Measurements from ENCODE around the gene FCN3. TPM values are rescaled to one million over a fixed set of nuclear protein-coding genes. Genes with fewer than 3 reads are reported as not detected.

FCN3 gene
- total RNA-seq, 2 donors from 2014 or later = not detected

GRCh38 chr1:27366113-27366410 is 8.6 kb downstream of the FCN3 start:
- peak overlapping the region; percentile 95 to 96 for H3K4me3 Mint-ChIP-seq
- peak overlapping the region; percentile 68 for H3K27ac Mint-ChIP-seq
- DNase-seq = peak; percentile 89 to 92
- no peaks in the 10 kb centered on the region for H3K36me3 Mint-ChIP-seq (ENCODE audit: insufficient read depth in 2 of 2)
- H3K27me3 Mint-ChIP-seq (ENCODE audit: low read depth) = no peaks in the 10 kb centered on the region
- H3K9me3 Mint-ChIP-seq = no peaks in the 10 kb centered on the region
- peaks cover 34% of the 10 kb centered on the region for H3K4me1 Mint-ChIP-seq (ENCODE audit: low read depth)
- ATAC-seq (replicated peaks in 1 of 2) = peak; percentile 79 to 83

- no peaks in the 10 kb centered on the region for H3K36me3 Mint-ChIP-seq (ENCODE audit: insufficient read depth in 2 of 2)
- H3K27ac Mint-ChIP-seq = peak overlapping the region; percentile 68
- H3K4me1 Mint-ChIP-seq (ENCODE audit: low read depth) = peaks cover 34% of the 10 kb centered on the region
- DNase-seq (peak; percentile 75 to 78), ATAC-seq (replicated peaks in 1 of 2) (peak; percentile 74 to 75)
- peak overlapping the region; percentile 95 to 96 for H3K4me3 Mint-ChIP-seq
- H3K27me3 Mint-ChIP-seq (ENCODE audit: low read depth) = no peaks in the 10 kb centered on the region
- no peaks in the 10 kb centered on the region for H3K9me3 Mint-ChIP-seq
Observed at GRCh38 chr1:27365372-27366112, 9.1 kb downstream of the FCN3 start.

GRCh38 chr1:27364696-27365371 is 9.8 kb downstream of the FCN3 start:
- Mint-ChIP-seq H3K4me1 (ENCODE audit: low read depth) (peaks cover 35% of the 10 kb centered on the region), H3K4me3 (peak overlapping the region; percentile 95 to 96), H3K36me3 (ENCODE audit: insufficient read depth in 2 of 2) (no peaks in the 10 kb centered on the region), H3K27me3 (ENCODE audit: low read depth) (peaks cover 3% of the 10 kb centered on the region), H3K27ac (no peak overlapping the region), H3K9me3 (no peaks in the 10 kb centered on the region)
- no peak for DNase-seq
- peak in 1 of 2 donors; percentile 37 for ATAC-seq (replicated peaks in 1 of 2)

GRCh38 chr1:27363766-27364695 is 10.6 kb downstream of the FCN3 start:
- no peak for DNase-seq
- no peak for ATAC-seq (replicated peaks in 1 of 2)
- H3K4me3 Mint-ChIP-seq = peak overlapping the region in 1 of 2 donors; percentile 4
- H3K4me1 Mint-ChIP-seq (ENCODE audit: low read depth) = peaks cover 35% of the 10 kb centered on the region
- H3K27me3 Mint-ChIP-seq (ENCODE audit: low read depth) = peaks cover 6% of the 10 kb centered on the region
- H3K27ac Mint-ChIP-seq = no peak overlapping the region
- H3K36me3 Mint-ChIP-seq (ENCODE audit: insufficient read depth in 2 of 2) = no peaks in the 10 kb centered on the region
- H3K9me3 Mint-ChIP-seq = no peaks in the 10 kb centered on the region

GRCh38 chr1:27361553-27361952 is 13.1 kb downstream of the FCN3 start:
- no peak for ATAC-seq (replicated peaks in 1 of 2)
- no peaks in the 10 kb centered on the region for H3K36me3 Mint-ChIP-seq (ENCODE audit: insufficient read depth in 2 of 2)
- H3K27ac Mint-ChIP-seq = no peak overlapping the region
- peaks cover 6% of the 10 kb centered on the region for H3K27me3 Mint-ChIP-seq (ENCODE audit: low read depth)
- H3K4me1 Mint-ChIP-seq (ENCODE audit: low read depth) = peaks cover 43% of the 10 kb centered on the region
- H3K9me3 Mint-ChIP-seq = no peaks in the 10 kb centered on the region
- H3K4me3 Mint-ChIP-seq = peak overlapping the region in 1 of 2 donors; percentile 7
- no peak for DNase-seq

- H3K4me3 Mint-ChIP-seq = peak overlapping the region; percentile 70 to 76
- H3K4me1 Mint-ChIP-seq (ENCODE audit: low read depth) = peaks cover 43% of the 10 kb centered on the region
- H3K27me3 Mint-ChIP-seq (ENCODE audit: low read depth) = peaks cover 6% of the 10 kb centered on the region
- no peaks in the 10 kb centered on the region for H3K9me3 Mint-ChIP-seq
- no peak overlapping the region for H3K27ac Mint-ChIP-seq
- H3K36me3 Mint-ChIP-seq (ENCODE audit: insufficient read depth in 2 of 2) = no peaks in the 10 kb centered on the region
- ATAC-seq (replicated peaks in 1 of 2) (no peak), DNase-seq (no peak)
Observed at GRCh38 chr1:27361044-27361402, 13.6 kb downstream of the FCN3 start.

GRCh38 chr1:27360159-27361043 is 14.2 kb downstream of the FCN3 start:
- ATAC-seq (replicated peaks in 1 of 2) (peak; percentile 17 to 21), DNase-seq (peak; percentile 50 to 60)
- Mint-ChIP-seq H3K27ac (no peak overlapping the region), H3K36me3 (ENCODE audit: insufficient read depth in 2 of 2) (no peaks in the 10 kb centered on the region), H3K4me1 (ENCODE audit: low read depth) (peaks cover 37% of the 10 kb centered on the region), H3K9me3 (no peaks in the 10 kb centered on the region), H3K4me3 (peak overlapping the region; percentile 70 to 76), H3K27me3 (ENCODE audit: low read depth) (peaks cover 6% of the 10 kb centered on the region)

GRCh38 chr1:27359822-27360158 is 14.8 kb downstream of the FCN3 start:
- H3K27ac Mint-ChIP-seq = no peak overlapping the region
- H3K36me3 Mint-ChIP-seq (ENCODE audit: insufficient read depth in 2 of 2) = no peaks in the 10 kb centered on the region
- H3K4me3 Mint-ChIP-seq = peak overlapping the region; percentile 70 to 76
- peaks cover 31% of the 10 kb centered on the region for H3K4me1 Mint-ChIP-seq (ENCODE audit: low read depth)
- H3K27me3 Mint-ChIP-seq (ENCODE audit: low read depth) = peaks cover 6% of the 10 kb centered on the region
- DNase-seq (no peak), ATAC-seq (replicated peaks in 1 of 2) (no peak)
- no peaks in the 10 kb centered on the region for H3K9me3 Mint-ChIP-seq

GRCh38 chr1:27358928-27359313 is 15.7 kb downstream of the FCN3 start:
- H3K4me3 Mint-ChIP-seq = peak overlapping the region in 1 of 2 donors; percentile 0
- no peak for DNase-seq
- ATAC-seq (replicated peaks in 1 of 2) = no peak
- H3K27ac Mint-ChIP-seq = no peak overlapping the region
- H3K36me3 Mint-ChIP-seq (ENCODE audit: insufficient read depth in 2 of 2) = no peaks in the 10 kb centered on the region
- peaks cover 6% of the 10 kb centered on the region for H3K27me3 Mint-ChIP-seq (ENCODE audit: low read depth)
- no peaks in the 10 kb centered on the region for H3K9me3 Mint-ChIP-seq
- H3K4me1 Mint-ChIP-seq (ENCODE audit: low read depth) = peaks cover 29% of the 10 kb centered on the region

- Mint-ChIP-seq H3K36me3 (ENCODE audit: insufficient read depth in 2 of 2) (no peaks in the 10 kb centered on the region), H3K9me3 (no peaks in the 10 kb centered on the region), H3K4me1 (ENCODE audit: low read depth) (peaks cover 29% of the 10 kb centered on the region), H3K27me3 (ENCODE audit: low read depth) (peaks cover 6% of the 10 kb centered on the region), H3K27ac (no peak overlapping the region), H3K4me3 (peak overlapping the region; percentile 69 to 80)
- DNase-seq (no peak), ATAC-seq (replicated peaks in 1 of 2) (no peak)
Observed at GRCh38 chr1:27358038-27358927, 16.3 kb downstream of the FCN3 start.

- H3K4me3 Mint-ChIP-seq = peak overlapping the region; percentile 69 to 80
- H3K27ac Mint-ChIP-seq = no peak overlapping the region
- peaks cover 6% of the 10 kb centered on the region for H3K27me3 Mint-ChIP-seq (ENCODE audit: low read depth)
- no peaks in the 10 kb centered on the region for H3K36me3 Mint-ChIP-seq (ENCODE audit: insufficient read depth in 2 of 2)
- ATAC-seq (replicated peaks in 1 of 2) (peak; percentile 69 to 71), DNase-seq (peak; percentile 79 to 86)
- H3K4me1 Mint-ChIP-seq (ENCODE audit: low read depth) = peaks cover 29% of the 10 kb centered on the region
- no peaks in the 10 kb centered on the region for H3K9me3 Mint-ChIP-seq
Observed at GRCh38 chr1:27357281-27358037, 17.2 kb downstream of the FCN3 start.

All from activated T-cell treated with anti-CD3 and anti-CD28 coated beads, Interleukin-2, amount 50 U/mL, for 72 hours (primary cell).